Esophagus muscularis mucosa (tissue), 4 donors: ENCODE results near the gene S100B. TPM values are rescaled to one million over a fixed set of nuclear protein-coding genes. Genes with fewer than 3 reads are reported as not detected.

ENCODE experiments used
- DNase-seq: peaks from one replicate; pipeline ENCODE4 v3.0.0-alpha.2; 2017; ENCODE audit errors: extremely low spot score
- H3K27ac ChIP-seq, 4 donors: fragments of 200-600 bp; sonication (generic); replicated peaks in 1 of 4; 1 replicate in 3 of 4; 2 replicates in 1 of 4; pipeline ENCODE4 v1.5.1; 2016 to 2019; ENCODE audit warnings: mild to moderate bottlenecking in 1 of 4
- H3K27me3 ChIP-seq, 4 donors: fragments of 200-600 bp; sonication (generic); one replicate each; pipeline versions ENCODE4 v1.5.1 to v1.6.0; 2016 to 2019
- H3K36me3 ChIP-seq, 4 donors: fragments of 200-600 bp; sonication (generic); one replicate each; pipeline ENCODE4 v1.5.1; 2016 to 2019
- H3K4me1 ChIP-seq, 4 donors: fragments of 200-600 bp; sonication (generic); one replicate each; pipeline ENCODE4 v1.5.1; 2016 to 2019
- H3K4me3 ChIP-seq, 4 donors: fragments of 200-600 bp; sonication (generic); 1 replicate in 2 of 4; 2 replicates in 2 of 4; pipeline ENCODE4 v1.5.1; 2016 to 2019; ENCODE audit warnings: mild to moderate bottlenecking in 4 of 4, moderate library complexity in 1 of 4
- H3K9me3 ChIP-seq, 4 donors: fragments of 200-600 bp; sonication (generic); 1 replicate in 3 of 4; 2 replicates in 1 of 4; pipeline ENCODE4 v1.5.1; 2016 to 2019
- EP300 ChIP-seq: sonication (generic); formaldehyde crosslinking; IDR thresholded peaks from one replicate; pipeline ENCODE4 v1.6.1; 2017; ENCODE audit warnings: antibody characterized with exemption
- POLR2A ChIP-seq: fragments of 450-650 bp; IDR thresholded peaks from one replicate; pipeline ENCODE4 v1.6.1; 2017; ENCODE audit warnings: antibody characterized with exemption, moderate library complexity, mild to moderate bottlenecking, low read depth
- POLR2AphosphoS5 ChIP-seq, 2 donors: sonication (generic); formaldehyde crosslinking; IDR thresholded peaks; one replicate each; pipeline ENCODE4 v1.6.1; 2017; ENCODE audit warnings: antibody characterized with exemption in 2 of 2
- WGBS: methylation state at CpG from one replicate; pipeline ENCODE4 v1.1.5; 2018; 5-methylcytosine and 5-hydroxymethylcytosine counted together
- intact Hi-C: fragments of 100-400 bp; cut with DNase I; formaldehyde crosslinking; loops from one replicate; pipeline ENCODE4 v1.15.1; 2023
- total RNA-seq, 4 donors: library from RNA; depleted of rRNA; stranded (reverse); fragments of >200 nt; gene quantifications; one replicate each; pipeline versions ENCODE4 v1.1.0 to v1.2.1, GENCODE V29; 2016
- TF ChIP-seq, protein P1 (sequence below), 3 experiments: fragments of 200-600 bp in 2 of 3; fragments of 450-650 bp in 1 of 3; sonication (generic) in 2 of 3; IDR thresholded peaks; one replicate each; pipeline ENCODE4 v1.5.1; 2017 to 2019; ENCODE audit warnings: antibody characterized with exemption in 3 of 3, mild to moderate bottlenecking in 2 of 3, moderate library complexity in 1 of 3

The S100B gene
- total RNA-seq, 4 donors from 2014 or later, result 16.0 to 38.2 (median 30.7) TPM

DNA sequence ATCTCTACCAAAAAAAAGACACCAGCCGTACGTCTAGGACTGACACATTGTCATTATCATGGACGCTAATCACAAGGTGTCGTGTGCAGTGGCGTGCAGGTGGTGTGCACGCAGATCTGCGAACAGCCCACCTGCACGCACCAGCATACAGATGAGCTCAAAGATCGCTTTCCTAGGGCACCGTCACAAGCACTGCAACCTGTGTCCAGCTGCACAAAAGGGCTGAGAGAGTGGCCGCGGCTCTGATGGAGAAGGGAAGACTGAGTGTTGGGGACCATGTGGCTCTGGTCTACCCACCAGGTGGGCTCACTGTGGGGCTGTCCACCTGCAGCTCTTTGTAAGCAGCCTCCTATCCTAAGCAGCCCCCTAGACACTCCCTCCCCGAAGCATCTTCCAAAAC lies 50.9 kb downstream of the S100B start:
- H3K9me3 ChIP-seq, result no peaks in the 10 kb centered on the region
- 96% methylated on average over 13 of the region's 13 CpGs for WGBS
- H3K4me3 ChIP-seq, result no peak overlapping the region
- peak; percentile 29 for DNase-seq
- intact Hi-C loops, result no loop called here
- peaks cover 0 to under 1% (median 0%) of the 10 kb centered on the region in 4 donors for H3K4me1 ChIP-seq
- TF ChIP-seq EP300, result no peak
- TF ChIP-seq POLR2A, result no peak
- TF ChIP-seq, protein P1, sequence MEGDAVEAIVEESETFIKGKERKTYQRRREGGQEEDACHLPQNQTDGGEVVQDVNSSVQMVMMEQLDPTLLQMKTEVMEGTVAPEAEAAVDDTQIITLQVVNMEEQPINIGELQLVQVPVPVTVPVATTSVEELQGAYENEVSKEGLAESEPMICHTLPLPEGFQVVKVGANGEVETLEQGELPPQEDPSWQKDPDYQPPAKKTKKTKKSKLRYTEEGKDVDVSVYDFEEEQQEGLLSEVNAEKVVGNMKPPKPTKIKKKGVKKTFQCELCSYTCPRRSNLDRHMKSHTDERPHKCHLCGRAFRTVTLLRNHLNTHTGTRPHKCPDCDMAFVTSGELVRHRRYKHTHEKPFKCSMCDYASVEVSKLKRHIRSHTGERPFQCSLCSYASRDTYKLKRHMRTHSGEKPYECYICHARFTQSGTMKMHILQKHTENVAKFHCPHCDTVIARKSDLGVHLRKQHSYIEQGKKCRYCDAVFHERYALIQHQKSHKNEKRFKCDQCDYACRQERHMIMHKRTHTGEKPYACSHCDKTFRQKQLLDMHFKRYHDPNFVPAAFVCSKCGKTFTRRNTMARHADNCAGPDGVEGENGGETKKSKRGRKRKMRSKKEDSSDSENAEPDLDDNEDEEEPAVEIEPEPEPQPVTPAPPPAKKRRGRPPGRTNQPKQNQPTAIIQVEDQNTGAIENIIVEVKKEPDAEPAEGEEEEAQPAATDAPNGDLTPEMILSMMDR (IDR thresholded peaks at IDR 0.05), result no peak
- no peak for TF ChIP-seq POLR2AphosphoS5 (IDR thresholded peaks at IDR 0.05)
- H3K27ac ChIP-seq, result no peak overlapping the region
- H3K27me3 ChIP-seq, result no peaks in the 10 kb centered on the region
- H3K36me3 ChIP-seq, result peaks cover 53 to 96% (median 83%) of the 10 kb centered on the region in 4 donors

- no peaks in the 10 kb centered on the region for H3K4me1 ChIP-seq
- intact Hi-C loops, result no loop called here
- H3K27me3 ChIP-seq, result no peaks in the 10 kb centered on the region
- TF ChIP-seq, protein P1 (IDR thresholded peaks at IDR 0.05), result no peak
- no peak for TF ChIP-seq POLR2A
- TF ChIP-seq POLR2AphosphoS5 (IDR thresholded peaks at IDR 0.05), result no peak
- no peak for TF ChIP-seq EP300
- DNase-seq, result peak; percentile 83
- no peak overlapping the region for H3K4me3 ChIP-seq
- 98% methylated on average over 5 of the region's 5 CpGs for WGBS
- no peaks in the 10 kb centered on the region for H3K9me3 ChIP-seq
- no peak overlapping the region for H3K27ac ChIP-seq
- peaks cover 51 to 96% (median 88%) of the 10 kb centered on the region in 4 donors for H3K36me3 ChIP-seq
Observed at GRCh38 chr21:46552865-46553379, 52.0 kb downstream of the S100B start.

DNA sequence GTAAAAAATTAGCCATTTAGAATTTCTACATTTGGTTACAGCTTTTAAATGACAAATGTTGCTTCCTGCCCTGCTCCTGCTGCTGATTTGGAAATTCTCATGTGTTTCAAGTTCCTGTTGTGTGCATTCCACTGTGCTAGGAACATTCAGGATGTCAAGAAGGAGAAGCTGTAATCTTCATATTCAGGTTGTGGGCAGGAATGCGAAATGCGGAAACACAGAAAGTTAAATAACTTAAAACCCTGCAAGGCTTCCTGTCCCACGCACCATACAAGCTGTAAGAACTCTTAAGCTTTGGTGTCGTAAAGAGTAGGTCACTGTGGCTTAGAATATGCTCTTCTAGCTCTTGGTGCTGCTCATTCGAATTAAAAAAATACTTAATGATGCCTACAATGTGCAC lies 52.6 kb downstream of the S100B start:
- H3K9me3 ChIP-seq, result no peaks in the 10 kb centered on the region
- no peak for DNase-seq
- 82% methylated on average over 5 of the region's 5 CpGs for WGBS
- peaks cover 48 to 96% (median 88%) of the 10 kb centered on the region in 4 donors for H3K36me3 ChIP-seq
- no peaks in the 10 kb centered on the region for H3K27me3 ChIP-seq
- intact Hi-C loops, result no loop called here
- H3K27ac ChIP-seq, result no peak overlapping the region
- TF ChIP-seq POLR2AphosphoS5 (IDR thresholded peaks at IDR 0.05) (no peak), POLR2A (no peak), EP300 (no peak)
- TF ChIP-seq, protein P1 (IDR thresholded peaks at IDR 0.05), result no peak
- no peaks in the 10 kb centered on the region for H3K4me1 ChIP-seq
- no peak overlapping the region for H3K4me3 ChIP-seq

- 61% methylated on average over 15 of the region's 24 CpGs for WGBS
- peak overlapping the region in 1 of 4 donors; percentile 21 for H3K27ac ChIP-seq
- TF ChIP-seq, protein P1 (IDR thresholded peaks at IDR 0.05), result no peak
- TF ChIP-seq EP300 (no peak), POLR2AphosphoS5 (IDR thresholded peaks at IDR 0.05) (no peak), POLR2A (no peak)
- no peaks in the 10 kb centered on the region for H3K27me3 ChIP-seq
- intact Hi-C loops, result no loop called here
- H3K4me3 ChIP-seq, result peak overlapping the region in 1 of 4 donors; percentile 4
- H3K36me3 ChIP-seq, result peaks cover 49 to 96% (median 88%) of the 10 kb centered on the region in 4 donors
- no peaks in the 10 kb centered on the region for H3K4me1 ChIP-seq
- peak; percentile 92 for DNase-seq
- no peaks in the 10 kb centered on the region for H3K9me3 ChIP-seq
Observed at GRCh38 chr21:46551636-46552241, 53.1 kb downstream of the S100B start.
